GM18873 (cell line): Measurements from ENCODE around the gene AZIN2.
"Not testable (repeated sequence)": the region's sequence is repeated elsewhere in the genome, so short reads cannot be mapped to it uniquely, and the experiment has no call there.

Experiments used
- ATAC-seq: cut with Tn5 transposase; IDR thresholded peaks from one replicate; pipeline ENCODE4 v1.9.1; 2021; ENCODE audit warnings: mild to moderate bottlenecking, moderate library complexity, moderate number of reproducible peaks; ENCODE audit not compliant: unreplicated experiment, low FRiP score

The AZIN2 gene

DNA sequence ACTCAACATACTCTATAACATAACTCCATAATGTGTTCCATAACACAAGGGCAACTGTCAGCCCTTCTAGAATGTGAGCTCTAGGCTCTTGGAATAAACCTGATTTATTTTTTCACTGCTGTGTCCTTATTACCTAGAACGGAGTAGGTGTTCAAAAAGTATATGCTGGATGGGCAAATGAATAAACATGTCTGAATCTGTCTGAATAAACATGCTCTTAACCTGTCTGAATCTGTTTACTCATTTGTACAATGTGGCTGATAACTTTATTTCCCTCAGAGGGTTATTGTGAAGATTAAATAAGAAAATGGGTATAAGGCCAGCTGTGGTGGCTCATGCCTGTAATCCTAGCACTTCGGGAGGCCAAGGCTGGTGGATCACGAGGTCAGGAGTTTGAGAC, 42.3 kb downstream of the AZIN2 start:
- no peak for ATAC-seq

- not testable (repeated sequence) for ATAC-seq
Observed at GRCh38 chr1:33124647-33125046, 43.7 kb downstream of the AZIN2 start.

- no peak for ATAC-seq
Observed at GRCh38 chr1:33126411-33127000, 45.6 kb downstream of the AZIN2 start.

DNA sequence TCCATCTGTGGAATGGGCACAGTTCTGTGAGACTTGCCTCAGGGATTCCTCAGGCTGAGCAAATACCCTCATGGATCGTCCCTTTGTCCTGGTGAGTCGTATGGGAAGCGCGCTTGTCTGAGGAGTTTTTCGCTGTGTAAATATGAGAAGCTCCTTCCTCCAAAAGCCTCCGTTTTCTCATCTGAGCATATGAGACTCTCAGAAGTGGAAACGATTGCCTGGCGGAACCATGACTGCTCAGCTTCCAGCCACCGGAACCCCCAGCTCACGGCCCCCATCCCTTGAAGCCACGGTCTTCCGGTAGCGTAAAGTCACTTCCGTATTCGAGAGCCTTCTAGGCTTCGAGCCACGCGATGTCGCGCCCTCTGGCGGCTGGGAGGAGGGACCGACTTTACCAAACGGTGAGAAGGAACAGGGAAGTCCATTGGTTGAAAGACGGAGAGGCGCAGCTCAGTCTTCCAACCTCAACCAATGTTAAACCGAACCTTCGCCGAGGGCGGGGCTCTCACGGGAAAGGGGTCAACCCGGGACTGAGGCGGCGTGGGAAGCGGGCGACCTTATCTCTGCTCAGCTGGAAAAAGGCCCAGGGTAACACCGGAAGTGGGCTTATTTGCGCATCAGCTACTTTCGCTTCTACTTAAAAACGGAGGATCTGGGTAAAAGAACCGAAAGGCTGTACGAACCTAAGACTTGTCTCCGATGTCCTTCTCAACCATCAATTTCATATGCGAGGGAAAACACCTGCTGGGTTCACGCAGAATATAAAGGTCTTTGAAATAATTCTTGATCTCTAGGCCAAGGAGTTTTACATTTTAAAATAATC, 46.3 kb downstream of the AZIN2 start:
- ATAC-seq = peak; percentile 92

DNA sequence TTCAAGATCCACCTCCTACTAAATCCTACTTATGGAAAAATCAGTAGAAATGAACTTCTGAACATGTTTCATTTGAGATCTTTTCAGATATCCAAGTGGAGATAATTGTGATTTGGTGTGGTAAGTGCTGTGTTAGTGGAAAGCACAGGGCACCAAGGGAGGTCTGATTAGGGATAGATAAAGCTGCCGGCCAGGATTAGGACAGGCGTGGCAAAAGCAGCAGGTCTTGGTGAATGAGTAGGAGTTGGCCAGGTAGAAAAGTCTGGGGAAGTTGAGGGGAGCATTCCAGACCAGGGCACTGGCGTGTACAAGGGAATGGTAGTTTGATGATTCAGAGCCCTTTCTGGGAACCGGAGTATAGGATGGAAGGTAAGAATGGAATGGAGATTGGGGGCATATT, 47.8 kb downstream of the AZIN2 start:
- no peak for ATAC-seq

GRCh38 chr1:33130297-33130696, 49.3 kb downstream of the AZIN2 start:
- ATAC-seq = no peak

GRCh38 chr1:33131191-33131590, 50.2 kb downstream of the AZIN2 start:
- ATAC-seq = no peak

GRCh38 chr1:33132549-33132948, 51.6 kb downstream of the AZIN2 start:
- no peak for ATAC-seq

GRCh38 chr1:33133478-33134105, 52.6 kb downstream of the AZIN2 start:
- ATAC-seq = no peak

DNA sequence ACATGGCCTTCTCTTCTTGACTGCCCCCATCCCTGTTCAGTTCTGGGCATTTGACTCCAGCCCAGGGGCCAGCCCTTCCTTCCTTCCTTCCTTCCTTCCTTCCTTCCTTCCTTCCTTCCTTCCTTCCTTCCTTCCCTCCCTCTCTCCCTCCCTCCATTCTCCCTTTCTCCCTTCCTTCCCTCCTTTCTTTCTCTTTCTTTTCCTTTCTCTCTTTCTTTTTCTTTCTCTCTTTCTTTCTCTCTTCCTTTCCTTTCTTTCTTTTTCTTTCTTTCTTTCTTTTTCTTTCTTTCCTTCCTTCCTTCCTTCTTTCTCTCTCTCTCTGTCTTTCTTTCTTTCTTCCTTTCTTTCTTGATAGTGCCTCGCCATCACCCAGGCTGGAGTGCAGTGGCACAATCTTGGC, 55.1 kb downstream of the AZIN2 start:
- ATAC-seq = not testable (repeated sequence)

GRCh38 chr1:33137800-33138199, 56.8 kb downstream of the AZIN2 start:
- no peak for ATAC-seq

GRCh38 chr1:33140153-33141149, 59.5 kb downstream of the AZIN2 start:
- ATAC-seq = no peak

DNA sequence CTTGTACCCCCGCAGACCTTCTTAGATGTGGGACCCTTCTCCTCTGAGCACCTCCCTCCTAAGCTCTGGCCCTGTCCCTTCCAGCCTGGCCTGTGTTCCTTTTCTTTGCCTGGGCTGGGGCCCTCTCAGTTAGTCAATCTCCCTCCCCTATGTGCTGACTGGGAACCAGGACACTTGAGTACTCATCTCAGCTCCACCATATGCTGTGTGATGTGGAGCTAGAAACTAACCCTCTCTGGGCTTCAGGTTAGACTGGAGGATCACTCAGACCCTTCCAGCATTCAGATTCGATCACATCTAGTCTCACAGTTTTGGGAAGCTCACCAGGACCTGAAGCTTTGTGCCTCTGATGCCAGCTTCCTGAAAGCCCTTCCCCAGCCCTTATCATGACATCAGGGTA, 60.3 kb downstream of the AZIN2 start:
- no peak for ATAC-seq

DNA sequence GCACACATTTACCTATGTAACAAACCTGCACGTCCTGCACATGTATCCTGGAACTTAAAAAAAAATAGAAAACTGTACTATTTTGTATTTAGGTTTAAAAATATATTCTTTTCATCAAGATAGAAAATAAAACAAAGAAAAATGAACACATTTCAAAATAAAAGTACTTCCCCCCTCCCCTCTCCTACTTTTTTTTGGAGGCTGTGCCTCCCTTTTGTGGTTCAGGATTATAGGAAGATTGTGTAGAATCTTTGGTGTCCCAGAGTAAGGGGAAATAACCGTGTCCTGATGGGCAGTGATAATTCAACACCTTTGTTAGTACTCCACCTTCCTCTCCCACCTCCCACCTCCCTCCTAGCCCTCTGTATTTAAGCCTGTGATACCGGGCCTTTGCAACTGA, 60.8 kb downstream of the AZIN2 start:
- no peak for ATAC-seq

DNA sequence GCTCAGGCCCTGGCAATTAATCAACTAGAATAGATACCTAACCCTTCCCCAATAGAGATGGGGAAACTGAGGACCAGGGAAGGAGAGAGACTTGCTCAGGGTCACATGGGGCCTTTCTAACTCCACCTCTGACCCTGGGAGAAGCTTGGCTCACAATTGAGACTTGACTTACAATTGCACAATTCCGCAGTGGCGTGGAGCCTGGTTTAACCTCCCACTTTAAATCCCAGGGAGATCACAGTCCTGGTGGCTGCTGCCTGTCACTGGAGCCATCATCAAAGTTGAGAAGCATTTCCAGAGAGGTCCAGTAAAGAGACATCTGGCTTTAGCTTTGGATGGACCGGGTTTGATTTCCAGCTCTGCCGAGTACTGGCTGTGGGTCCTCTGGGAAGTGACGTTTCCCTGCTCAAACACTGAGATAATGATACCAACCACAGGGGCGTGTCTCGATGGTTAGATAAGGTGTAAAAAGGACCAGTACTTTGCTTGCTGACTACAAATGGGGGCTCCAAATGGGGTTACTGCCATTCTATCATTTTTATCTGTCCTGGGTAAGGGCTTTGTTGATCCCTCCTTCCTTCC, 61.6 kb downstream of the AZIN2 start:
- no peak for ATAC-seq

- no peak for ATAC-seq
Observed at GRCh38 chr1:33143176-33143575, 62.2 kb downstream of the AZIN2 start.

- ATAC-seq = no peak
Observed at GRCh38 chr1:33143698-33144097, 62.7 kb downstream of the AZIN2 start.

DNA sequence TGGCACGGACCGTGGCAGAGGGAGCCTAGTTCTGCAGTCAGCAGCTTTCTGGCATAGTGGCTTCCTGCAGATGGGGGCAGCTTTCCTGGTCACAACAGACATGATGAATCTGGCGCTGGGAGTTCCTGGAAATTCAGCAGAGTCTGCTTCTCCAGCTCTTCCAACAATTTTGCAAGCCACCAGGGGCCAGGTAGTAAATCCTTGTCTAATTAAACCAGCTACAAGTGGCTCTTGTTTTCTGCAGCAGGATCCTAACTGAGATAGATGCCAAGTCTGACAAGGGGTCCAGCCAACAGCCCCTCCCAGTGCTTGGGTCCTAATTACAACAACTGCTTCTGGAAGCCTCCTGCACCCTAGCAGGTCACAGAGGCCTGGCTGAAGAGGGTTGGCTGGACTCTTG, 65.0 kb downstream of the AZIN2 start:
- ATAC-seq = no peak

GRCh38 chr1:33147275-33147996, 66.5 kb downstream of the AZIN2 start:
- ATAC-seq = no peak

GRCh38 chr1:33147997-33148314, 67.0 kb downstream of the AZIN2 start:
- ATAC-seq = no peak
